GM12864 (cell line): ENCODE results near the gene SLC25A45.

Source experiments
- DNase-seq: peaks from one replicate; pipeline ENCODE4 v3.0.0-alpha.2; 2011; ENCODE audit warnings: low read depth
- H3K4me3 ChIP-seq: 2 replicates; pipeline ENCODE4 v1.5.1; 2011; ENCODE audit warnings: mild to moderate bottlenecking, low read depth, low read length, control low read depth
- CTCF ChIP-seq: IDR thresholded peaks from 2 replicates; pipeline ENCODE4 v1.5.1; 2011; ENCODE audit warnings: low read depth, mild to moderate bottlenecking, moderate library complexity, low read length, control low read depth, inconsistent platforms; ENCODE audit errors: missing control alignments

Gene SLC25A45

GRCh38 chr11:65382804-65383368, 440 bp upstream of the SLC25A45 start:
- H3K4me3 ChIP-seq: peak overlapping the region; percentile 69
- no peak for DNase-seq
- TF ChIP-seq CTCF: no peak

GRCh38 chr11:65381716-65382032, 772 bp downstream of the SLC25A45 start:
- DNase-seq: no peak
- H3K4me3 ChIP-seq: peak overlapping the region; percentile 69
- no peak for TF ChIP-seq CTCF

- no peak for DNase-seq
- TF ChIP-seq CTCF: peak; percentile 21
- no peak overlapping the region for H3K4me3 ChIP-seq
These were observed 1.9 kb downstream of the SLC25A45 start for GRCh38 chr11:65380460-65381119.

- TF ChIP-seq CTCF: no peak
- no peak for DNase-seq
- no peak overlapping the region for H3K4me3 ChIP-seq
These were observed 2.6 kb downstream of the SLC25A45 start for GRCh38 chr11:65379698-65380459.

- DNase-seq: no peak
- no peak for TF ChIP-seq CTCF
- no peak overlapping the region for H3K4me3 ChIP-seq
These were observed 3.4 kb downstream of the SLC25A45 start for GRCh38 chr11:65378928-65379638.

- H3K4me3 ChIP-seq: no peak overlapping the region
- peak; percentile 15 for TF ChIP-seq CTCF
- no peak for DNase-seq
These were observed 4.1 kb downstream of the SLC25A45 start for GRCh38 chr11:65378208-65378927.
